Gastroesophageal sphincter (tissue), 2 donors: Measurements from ENCODE around the gene EHBP1L1.

ENCODE experiments used
- POLR2A ChIP-seq, 2 donors: fragments of 450-650 bp; IDR thresholded peaks; one replicate each; pipeline ENCODE4 v1.6.1; 2017; ENCODE audit warnings: antibody characterized with exemption in 2 of 2, mild to moderate bottlenecking in 2 of 2, moderate library complexity in 1 of 2
- POLR2AphosphoS5 ChIP-seq: sonication (generic); formaldehyde crosslinking; IDR thresholded peaks from one replicate; pipeline ENCODE4 v1.6.1; 2017; ENCODE audit warnings: antibody characterized with exemption

DNA sequence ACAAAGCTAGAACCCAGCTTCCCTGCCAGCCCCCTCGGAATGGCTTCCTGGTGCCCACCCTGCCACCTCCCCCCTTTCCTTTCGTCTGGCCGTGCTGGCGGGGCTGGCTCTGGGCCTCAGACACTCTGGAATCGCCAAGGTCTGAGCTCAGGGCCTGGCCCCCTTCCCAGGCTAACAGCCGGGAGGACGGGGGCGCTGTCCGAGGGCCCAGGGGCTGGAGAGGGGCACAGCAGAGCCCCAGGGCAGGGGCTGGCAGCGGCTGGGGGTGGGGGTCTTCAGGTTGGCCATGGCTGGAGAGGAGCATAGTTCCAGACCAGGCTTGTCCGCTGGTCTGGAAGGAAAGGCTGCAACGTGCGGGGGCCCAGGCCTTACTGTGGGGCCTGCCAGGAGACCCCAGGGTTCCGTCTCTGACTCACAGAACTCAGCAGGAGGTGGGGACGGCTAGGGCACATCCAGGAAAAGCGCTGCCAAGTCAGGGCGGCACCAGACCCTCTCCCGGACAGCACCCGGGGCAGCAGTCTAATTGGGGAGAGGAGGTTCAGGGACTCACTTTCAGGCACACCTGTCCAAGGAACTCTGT lies 16.8 kb upstream of the EHBP1L1 start:
- TF ChIP-seq POLR2A (IDR thresholded peaks at IDR 0.05) (no peak), POLR2AphosphoS5 (peak; percentile 52)
